CMK (cell line): ENCODE data around the gene ARHGEF18.

ENCODE experiments used
- DNase-seq: peaks from one replicate; pipeline ENCODE4 v3.0.0-alpha.2; 2010; ENCODE audit warnings: low read depth

Gene ARHGEF18

DNA sequence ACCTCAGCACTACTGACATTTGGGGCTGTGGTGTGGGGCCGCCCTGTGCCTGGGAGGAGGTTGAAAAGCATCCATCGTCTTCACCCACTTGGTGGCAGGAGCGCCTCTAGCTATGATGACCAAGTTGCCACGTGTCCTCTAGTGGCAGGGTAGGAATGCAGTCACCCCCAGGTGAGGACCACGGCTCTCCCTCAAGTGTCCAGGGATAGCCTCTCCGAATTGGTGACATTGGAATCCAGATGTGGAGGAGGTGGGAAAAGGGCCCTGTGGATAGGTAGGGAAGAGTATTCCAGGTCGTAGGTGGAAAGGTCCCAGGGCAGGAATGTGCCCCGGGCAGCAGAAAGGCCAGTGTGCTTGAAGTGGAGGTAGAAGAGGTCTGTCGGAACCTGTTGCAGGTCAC lies 37.6 kb downstream of the ARHGEF18 start:
- no peak for DNase-seq

DNA sequence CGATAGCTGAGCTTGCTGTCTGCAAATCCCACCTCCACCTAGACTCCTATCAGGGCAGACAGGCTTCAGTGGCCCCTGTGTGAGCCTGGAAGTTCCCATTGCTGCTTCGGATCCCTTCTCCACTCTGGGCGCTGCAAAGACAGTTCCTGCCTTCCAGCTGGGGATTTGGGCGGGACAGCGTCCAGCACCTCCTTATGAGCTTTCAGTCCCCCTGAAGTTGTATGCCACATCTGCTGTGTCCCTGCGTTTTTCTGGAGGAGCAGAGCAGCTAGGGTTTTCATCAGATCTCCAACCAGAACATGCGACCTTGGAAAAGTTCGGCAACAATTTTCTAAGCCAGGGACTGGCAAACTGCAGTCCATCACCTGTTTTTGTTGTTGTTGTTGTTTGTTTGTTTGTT lies 38.0 kb downstream of the ARHGEF18 start:
- no peak for DNase-seq

DNA sequence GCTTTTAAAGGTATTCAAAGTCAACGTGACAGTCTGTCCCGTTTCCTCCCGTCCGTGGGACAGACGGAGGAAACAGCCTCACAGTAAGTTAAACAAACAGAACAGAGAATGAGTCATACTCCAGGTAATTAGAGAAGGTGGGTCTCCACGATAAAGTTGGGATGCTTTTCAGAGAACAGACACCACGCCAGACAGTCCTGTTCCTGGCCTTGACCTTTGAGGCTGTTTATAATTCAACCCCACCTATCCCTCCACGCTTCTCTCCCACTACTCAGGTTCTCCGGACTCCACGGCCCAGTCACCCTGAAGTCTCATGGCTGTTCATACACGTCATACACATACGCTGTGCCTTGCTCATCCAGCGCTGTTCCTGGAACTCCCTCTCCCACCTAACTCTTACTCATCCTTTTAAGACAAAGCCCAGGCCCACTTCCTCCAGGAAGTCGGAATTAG lies 42.5 kb downstream of the ARHGEF18 start:
- DNase-seq, result no peak

DNA sequence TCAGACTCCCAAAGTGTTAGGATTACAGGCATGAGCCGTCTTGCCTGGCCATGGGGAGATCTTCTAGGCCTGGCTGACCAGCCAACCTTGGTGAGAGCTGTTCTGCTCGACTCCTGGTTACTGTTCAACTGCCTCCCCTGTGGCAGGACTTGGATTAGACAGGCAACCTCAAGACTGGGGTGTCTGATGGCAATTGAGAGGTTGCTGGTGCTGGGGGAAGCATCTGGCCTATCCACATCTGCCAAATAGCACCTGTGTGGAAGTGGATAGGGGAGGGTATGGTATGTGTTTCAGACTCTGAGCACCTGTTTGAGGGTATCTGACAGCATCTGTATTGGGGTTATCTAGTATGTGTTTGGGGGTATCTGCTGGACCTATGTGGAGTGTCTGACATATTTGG lies 44.7 kb downstream of the ARHGEF18 start:
- no peak for DNase-seq

DNA sequence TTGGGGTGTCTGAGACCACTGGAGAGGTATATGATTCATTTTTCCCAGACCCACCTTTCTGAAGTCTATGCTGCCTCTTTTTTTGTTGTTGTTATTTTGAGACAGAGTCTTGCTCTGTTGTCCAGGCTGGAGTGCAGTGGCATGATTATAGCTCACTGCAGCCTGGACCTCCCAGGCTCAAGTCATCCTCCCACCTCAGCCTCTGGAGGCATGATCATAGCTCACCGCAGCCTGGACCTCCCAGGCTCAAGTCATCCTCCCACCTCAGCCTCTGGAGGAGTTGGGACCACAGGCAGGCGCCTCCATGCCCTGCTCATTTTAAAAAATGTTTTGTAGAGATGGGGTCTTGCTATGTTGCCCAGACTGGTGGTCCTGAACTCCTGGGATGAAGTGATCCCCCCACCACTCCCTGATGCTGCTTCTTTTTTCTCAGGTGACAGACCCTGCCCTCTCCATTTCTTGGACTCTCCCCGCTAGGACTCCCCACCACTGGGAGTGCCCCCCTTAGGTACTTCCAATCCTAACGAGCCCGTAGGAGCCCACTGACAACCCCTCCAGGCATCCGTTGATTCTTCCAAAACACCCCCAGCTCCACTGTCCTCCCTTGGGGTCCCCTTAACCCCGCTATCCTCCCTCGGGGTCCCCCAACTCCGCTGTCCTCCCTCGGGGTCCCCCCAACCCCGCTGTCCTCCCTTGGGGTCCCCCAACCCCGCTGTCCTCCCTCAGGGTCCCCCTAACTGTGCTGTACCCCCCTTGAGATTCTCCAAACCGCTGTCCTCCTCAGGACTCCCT lies 45.4 kb downstream of the ARHGEF18 start:
- no peak for DNase-seq

DNA sequence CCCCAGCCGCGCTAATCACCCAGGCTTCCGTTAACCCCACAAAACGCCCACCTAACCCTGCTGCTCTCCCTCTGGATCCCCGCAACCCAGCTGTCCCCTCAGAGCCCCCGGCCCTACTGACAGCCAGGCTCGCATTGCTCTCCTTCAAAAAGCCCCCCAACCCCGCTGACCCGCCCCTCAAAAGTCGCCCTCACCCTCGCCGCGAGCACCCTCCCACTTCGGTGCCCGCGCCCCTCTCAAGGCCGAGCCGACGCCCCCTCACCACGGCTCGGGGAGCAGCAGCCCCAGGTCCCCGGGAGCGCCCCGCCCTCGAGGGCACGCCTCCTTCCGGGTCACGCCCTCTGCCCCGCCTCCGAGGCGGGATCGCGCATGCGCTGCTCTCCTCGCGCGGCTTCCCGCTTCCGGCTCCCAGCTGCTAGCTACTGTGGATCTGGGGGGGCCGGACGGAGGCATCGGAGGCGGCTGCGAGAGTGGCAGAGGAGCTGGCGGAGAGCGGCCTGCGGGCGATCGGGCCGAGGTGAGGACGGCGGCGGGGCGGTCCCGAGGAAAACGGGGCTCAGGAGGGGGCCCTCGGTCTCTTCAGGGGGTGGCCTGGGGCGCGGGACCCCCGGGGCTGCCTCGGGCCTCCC lies 46.1 kb downstream of the ARHGEF18 start:
- peak; percentile 86 for DNase-seq

DNA sequence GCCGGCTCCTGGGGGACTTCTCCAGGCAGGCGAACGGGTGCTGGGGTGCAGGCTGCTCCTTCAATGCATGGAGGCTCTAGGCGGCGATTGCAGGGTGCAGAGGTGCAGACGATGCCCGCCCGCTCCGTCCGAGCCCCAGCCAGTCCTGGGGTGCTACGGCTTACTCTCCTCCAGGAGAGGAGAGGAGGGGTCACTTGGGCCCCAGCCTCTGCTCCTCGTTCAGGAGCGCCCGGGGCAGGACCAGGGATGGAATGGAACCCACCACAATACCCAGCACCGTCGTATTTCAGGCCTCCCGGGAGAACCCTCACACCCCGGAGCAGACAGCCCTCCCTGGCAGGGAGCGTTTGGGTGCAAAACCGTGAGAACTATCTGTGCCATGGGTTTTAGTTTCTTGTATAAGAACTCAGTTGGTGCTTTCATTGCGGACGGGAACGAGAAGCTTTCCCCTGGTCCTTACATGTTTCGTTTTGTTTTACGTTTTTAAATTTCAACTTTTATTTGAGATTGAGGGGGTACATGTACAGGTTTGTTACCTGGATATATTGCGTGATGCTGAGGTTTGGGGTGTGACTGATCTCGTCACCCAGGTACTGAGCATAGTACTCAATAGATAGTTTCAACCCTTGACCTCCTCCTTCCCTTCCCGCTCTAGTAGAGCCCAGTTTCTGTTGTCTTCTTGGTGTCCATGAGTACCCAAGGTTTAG lies 46.8 kb downstream of the ARHGEF18 start:
- no peak for DNase-seq

DNA sequence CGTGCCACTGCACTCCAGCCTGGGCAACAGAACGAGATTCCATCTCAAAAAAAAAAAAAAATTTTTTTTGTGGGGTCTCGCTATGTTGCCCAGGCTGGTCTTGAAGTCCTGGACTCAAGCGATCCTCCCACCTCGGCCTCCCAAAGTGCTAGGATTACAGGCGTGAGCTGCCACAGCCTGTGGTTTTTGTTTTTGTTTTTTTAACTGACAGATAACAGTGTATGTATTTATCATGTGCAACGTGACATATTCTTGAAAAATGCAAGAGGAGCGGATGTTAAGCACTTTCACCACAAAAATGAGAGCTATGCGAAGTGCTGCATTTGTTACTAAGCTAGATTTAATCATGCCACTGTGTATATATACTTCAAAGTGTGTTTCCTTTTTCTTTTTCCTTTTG lies 49.0 kb downstream of the ARHGEF18 start:
- DNase-seq, result no peak
